ENCODE results near the gene LYRM2. TPM values are rescaled to one million over a fixed set of nuclear protein-coding genes. Genes with fewer than 3 reads are reported as not detected.

LYRM2 gene
- total RNA-seq, 1 donor from 2014 or later, result 53.0 TPM

- Mint-ChIP-seq H3K4me1 (no peaks in the 10 kb centered on the region), H3K27me3 (ENCODE audit: low read depth) (no peaks in the 10 kb centered on the region), H3K9me3 (no peaks in the 10 kb centered on the region), H3K4me3 (no peak overlapping the region), H3K27ac (ENCODE audit: unreplicated experiment) (no peak overlapping the region), H3K36me3 (ENCODE audit: low read depth) (no peaks in the 10 kb centered on the region)
- no peak for DNase-seq (ENCODE audit: low read depth, low spot score)
- TF ChIP-seq CTCF (conservative IDR thresholded peaks at IDR 0.05), result no peak
Measured at GRCh38 chr6:89542081-89542857, 96.3 kb downstream of the LYRM2 start.

DNA sequence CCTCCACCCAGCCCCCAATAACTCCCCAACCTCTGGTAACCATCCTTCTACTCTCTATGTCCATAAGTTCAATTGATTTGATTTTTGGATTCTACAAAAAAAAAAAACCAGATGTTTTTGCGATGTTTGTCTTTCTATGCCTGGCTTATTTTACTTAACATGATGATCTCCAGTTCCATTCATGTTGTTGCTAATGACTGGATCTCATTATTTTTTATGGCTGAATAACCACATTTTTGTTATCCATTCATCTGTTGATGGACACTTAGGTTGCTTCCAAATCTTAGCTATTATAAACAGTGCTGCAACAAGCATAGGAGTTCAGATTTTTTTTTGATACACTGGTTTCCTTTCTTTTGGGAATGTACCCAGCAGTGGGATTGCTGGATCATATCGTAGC, 98.8 kb downstream of the LYRM2 start:
- Mint-ChIP-seq H3K9me3 (no peaks in the 10 kb centered on the region), H3K27me3 (ENCODE audit: low read depth) (no peaks in the 10 kb centered on the region), H3K4me3 (no peak overlapping the region), H3K36me3 (ENCODE audit: low read depth) (no peaks in the 10 kb centered on the region), H3K27ac (ENCODE audit: unreplicated experiment) (no peak overlapping the region), H3K4me1 (peaks cover 6% of the 10 kb centered on the region)
- TF ChIP-seq CTCF (conservative IDR thresholded peaks at IDR 0.05), result no peak
- no peak for DNase-seq (ENCODE audit: low read depth, low spot score)

DNA sequence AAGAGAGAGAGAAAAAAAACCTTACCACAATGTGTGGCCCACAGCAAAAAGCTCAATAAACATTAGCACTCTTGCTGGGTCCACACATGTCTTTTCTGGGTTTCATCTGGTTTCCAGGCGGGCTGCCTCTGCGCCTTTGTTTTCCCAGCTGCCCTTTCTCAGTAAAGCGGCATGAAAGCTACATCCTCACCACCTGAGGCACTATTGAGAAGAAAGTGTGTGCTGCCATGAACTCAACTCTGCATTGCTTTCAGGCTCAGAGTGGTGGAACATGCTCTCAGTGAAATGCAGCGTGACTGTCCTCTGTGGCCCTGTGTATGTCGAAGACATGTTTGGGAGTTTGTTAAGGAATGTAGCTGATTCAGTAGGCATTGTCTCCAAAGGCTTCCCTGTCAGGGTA, 102.3 kb downstream of the LYRM2 start:
- no peak for TF ChIP-seq CTCF (conservative IDR thresholded peaks at IDR 0.05)
- no peaks in the 10 kb centered on the region for H3K27me3 Mint-ChIP-seq (ENCODE audit: low read depth)
- peaks cover 6% of the 10 kb centered on the region for H3K4me1 Mint-ChIP-seq
- no peak overlapping the region for H3K4me3 Mint-ChIP-seq
- no peaks in the 10 kb centered on the region for H3K36me3 Mint-ChIP-seq (ENCODE audit: low read depth)
- no peaks in the 10 kb centered on the region for H3K9me3 Mint-ChIP-seq
- H3K27ac Mint-ChIP-seq (ENCODE audit: unreplicated experiment), result no peak overlapping the region
- DNase-seq (ENCODE audit: low read depth, low spot score), result no peak

DNA sequence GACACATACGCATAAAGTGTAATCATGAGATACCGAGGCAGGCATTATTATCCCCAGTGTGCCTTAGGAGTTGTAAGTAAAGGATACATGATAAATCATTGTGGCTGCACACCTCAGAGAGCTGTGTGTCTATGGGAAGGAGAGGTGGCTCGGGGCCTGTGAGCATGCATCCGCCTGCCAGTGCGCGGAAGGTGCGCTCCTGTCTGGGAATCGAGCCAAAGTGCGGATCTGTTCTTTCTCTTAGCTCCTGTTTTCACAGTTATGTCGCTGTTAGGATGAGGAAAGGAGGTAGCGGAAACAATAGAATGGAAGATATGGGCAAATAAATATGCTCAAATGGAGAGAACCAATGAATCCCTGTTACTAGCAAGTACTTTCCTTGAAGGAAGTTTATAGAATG, 107.6 kb downstream of the LYRM2 start:
- Mint-ChIP-seq H3K9me3 (peaks cover 3% of the 10 kb centered on the region), H3K4me1 (peaks cover 3% of the 10 kb centered on the region), H3K27ac (ENCODE audit: unreplicated experiment) (no peak overlapping the region), H3K36me3 (ENCODE audit: low read depth) (peaks cover 2% of the 10 kb centered on the region), H3K4me3 (no peak overlapping the region), H3K27me3 (ENCODE audit: low read depth) (no peaks in the 10 kb centered on the region)
- TF ChIP-seq CTCF (conservative IDR thresholded peaks at IDR 0.05), result no peak
- DNase-seq (ENCODE audit: low read depth, low spot score), result no peak

DNA sequence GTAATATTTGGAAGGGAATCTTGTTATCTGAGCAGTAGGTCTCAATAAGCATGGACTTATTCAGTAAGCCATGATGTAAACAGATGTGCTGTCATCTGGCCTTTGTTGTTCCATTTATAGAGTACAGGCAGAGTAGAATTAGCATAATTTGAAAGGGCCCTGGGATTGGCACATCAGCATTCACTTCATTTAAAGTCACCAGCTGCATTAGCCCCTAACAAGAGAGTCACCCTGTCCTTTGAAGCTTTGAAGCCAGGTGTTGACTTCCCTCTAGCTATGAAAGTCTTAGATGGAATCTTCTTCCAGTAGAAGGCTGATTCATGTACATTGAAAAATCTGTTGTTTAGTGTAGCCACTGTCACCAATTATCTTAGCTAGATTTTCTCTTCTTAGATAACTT, 109.7 kb downstream of the LYRM2 start:
- peaks cover 2% of the 10 kb centered on the region for H3K36me3 Mint-ChIP-seq (ENCODE audit: low read depth)
- no peak overlapping the region for H3K27ac Mint-ChIP-seq (ENCODE audit: unreplicated experiment)
- peaks cover 3% of the 10 kb centered on the region for H3K4me1 Mint-ChIP-seq
- no peaks in the 10 kb centered on the region for H3K27me3 Mint-ChIP-seq (ENCODE audit: low read depth)
- H3K9me3 Mint-ChIP-seq, result peaks cover 3% of the 10 kb centered on the region
- no peak for TF ChIP-seq CTCF (conservative IDR thresholded peaks at IDR 0.05)
- no peak overlapping the region for H3K4me3 Mint-ChIP-seq
- no peak for DNase-seq (ENCODE audit: low read depth, low spot score)
